A673 (cell line): ENCODE measurements around the gene ARHGAP4. TPM values are rescaled to one million over a fixed set of nuclear protein-coding genes. Genes with fewer than 3 reads are reported as not detected.
A peak's percentile ranks its signal among the peaks of the same experiment; 100 is the strongest.

Experiments used
- BruUV-seq: library from RNA; stranded (reverse); fragments of 400-500 nt; replicated peaks from 2 replicates; lab custom pipeline; 2021; lab: Mats Ljungman, UMichigan
- CTCF ChIA-PET: fragments of 300-600 bp; sonication (Branson Sonifier 250); formaldehyde crosslinking; loops from one replicate; lab custom pipeline; 2022; ENCODE audit warnings: antibody characterized with exemption; lab: Charles Lee
- POLR2A ChIA-PET: fragments of 300-600 bp; sonication (Branson Sonifier 250); formaldehyde crosslinking; loops from one replicate; lab custom pipeline; 2022; ENCODE audit warnings: antibody characterized with exemption; ENCODE audit not compliant: low non-redundant PET; lab: Charles Lee
- DNase-seq: peaks from one replicate; pipeline ENCODE4 v3.0.0-alpha.2; 2015; ENCODE audit warnings: low spot score
- H3K27ac ChIP-seq: fragments of 200-600 bp; sonication (generic); 2 replicates; pipeline ENCODE4 v1.5.1; 2016; ENCODE audit warnings: mixed run types, low read depth, mild to moderate bottlenecking, mixed read lengths, antibody characterized with exemption, low read length; ENCODE audit not compliant: poor library complexity, severe bottlenecking
- H3K27me3 ChIP-seq: fragments of 200-600 bp; sonication (generic); replicated peaks from 2 replicates; pipeline ENCODE4 v1.6.1; 2017; ENCODE audit warnings: mixed run types, low read depth, mild to moderate bottlenecking, mixed read lengths, antibody characterized with exemption, low read length; ENCODE audit not compliant: insufficient read depth, poor library complexity
- H3K36me3 ChIP-seq: fragments of 200-600 bp; sonication (generic); 2 replicates; pipeline ENCODE4 v1.6.1; 2016; ENCODE audit warnings: mixed run types, mild to moderate bottlenecking, mixed read lengths, antibody characterized with exemption, low read length; ENCODE audit not compliant: insufficient read depth, poor library complexity, severe bottlenecking
- H3K4me1 ChIP-seq: fragments of 200-600 bp; sonication (generic); 2 replicates; pipeline ENCODE4 v1.6.1; 2017; ENCODE audit warnings: mixed run types, mild to moderate bottlenecking, mixed read lengths, antibody characterized with exemption, low read length; ENCODE audit not compliant: insufficient read depth, poor library complexity, severe bottlenecking
- H3K4me3 ChIP-seq: fragments of 200-600 bp; sonication (generic); 2 replicates; pipeline ENCODE4 v1.5.1; 2016; ENCODE audit warnings: low read depth, mixed run types, mild to moderate bottlenecking, mixed read lengths, low read length; ENCODE audit not compliant: poor library complexity, severe bottlenecking
- H3K9me3 ChIP-seq: fragments of 200-600 bp; sonication (generic); 2 replicates; pipeline ENCODE4 v1.6.1; 2016; ENCODE audit warnings: mixed run types, low read depth, mild to moderate bottlenecking, mixed read lengths, antibody characterized with exemption, low read length; ENCODE audit not compliant: poor library complexity, severe bottlenecking
- EZH2 ChIP-seq: fragments of 200-600 bp; sonication (generic); IDR thresholded peaks from 2 replicates; pipeline ENCODE4 v1.6.1; 2017; ENCODE audit warnings: borderline replicate concordance, low read depth, mild to moderate bottlenecking, mixed read lengths, antibody characterized with exemption, low read length; ENCODE audit not compliant: poor library complexity, severe bottlenecking
- intact Hi-C: fragments of 100-400 bp; cut with micrococcal nuclease; formaldehyde crosslinking; loops from one replicate; pipeline ENCODE4 v1.10.0; 2022; ENCODE audit not compliant: unreplicated experiment
- total RNA-seq: library from RNA; stranded (reverse); gene quantifications from 2 replicates; pipeline ENCODE4 v1.2.3, GENCODE V29; 2021
- TF ChIP-seq, protein P1 (sequence below): fragments of 300-800, 200-600 bp; sonication (generic); conservative IDR thresholded peaks from 2 replicates; pipeline ENCODE4 v1.5.1; 2017; ENCODE audit warnings: low read depth, mild to moderate bottlenecking, antibody characterized with exemption, low read length, moderate library complexity, mixed read lengths

The ARHGAP4 gene
- total RNA-seq, 1 experiment from 2014 or later, result 43.0 TPM

DNA sequence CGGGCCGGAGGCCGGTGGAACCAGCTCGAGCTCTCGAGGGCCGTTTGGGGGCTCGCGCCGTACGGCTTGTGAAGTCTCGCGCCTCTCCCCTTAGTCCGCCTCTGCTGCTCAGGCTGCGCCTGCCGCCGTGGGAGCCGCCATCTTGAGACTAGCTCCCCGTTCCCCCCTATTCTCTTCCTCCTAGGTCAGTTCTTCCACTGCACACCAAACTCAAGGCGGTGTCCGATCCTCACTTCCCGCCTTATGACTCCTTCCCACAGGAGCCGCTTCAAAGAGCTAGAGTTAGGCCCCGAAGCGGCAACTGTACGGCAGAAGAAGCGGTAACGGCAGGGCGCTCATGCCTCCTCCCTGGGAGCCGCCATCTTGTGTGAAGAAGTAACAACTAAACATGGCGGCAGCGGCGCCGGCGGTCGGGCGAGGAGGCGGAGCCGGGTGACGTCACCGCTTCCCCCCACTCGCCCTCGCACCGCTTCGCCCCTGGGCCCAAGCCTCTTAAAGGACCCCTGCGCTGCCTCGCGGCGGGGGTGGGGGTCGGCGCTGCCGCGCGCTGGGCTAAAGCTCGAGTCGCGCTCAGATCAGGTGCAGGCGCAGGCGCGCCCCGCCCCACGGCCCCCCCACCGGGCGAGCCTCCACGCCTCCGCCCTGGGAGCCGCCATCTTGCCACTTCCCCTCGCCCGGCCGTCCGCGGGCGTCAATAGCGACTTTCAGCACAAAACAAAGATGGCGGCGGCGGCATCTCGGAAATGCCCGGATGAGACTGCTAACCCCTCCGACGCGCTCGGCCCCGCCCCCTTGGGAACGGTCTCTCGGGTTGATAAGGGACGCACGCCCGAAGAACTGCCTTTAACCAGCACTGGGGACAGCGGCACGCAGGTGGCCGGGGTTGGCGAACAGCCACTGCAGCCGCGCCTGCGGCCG lies 45.6 kb upstream of the ARHGAP4 start, which contains the start of gene HCFC1:
TSS of gene HCFC1 (minus strand) at position 369 of the 918 bp plus-strand sequence. CDS start 978 bp downstream, outside the sequence.
- H3K27ac ChIP-seq, result peak within 1 kb of the TSS; percentile 99
- TF ChIP-seq, protein P1, sequence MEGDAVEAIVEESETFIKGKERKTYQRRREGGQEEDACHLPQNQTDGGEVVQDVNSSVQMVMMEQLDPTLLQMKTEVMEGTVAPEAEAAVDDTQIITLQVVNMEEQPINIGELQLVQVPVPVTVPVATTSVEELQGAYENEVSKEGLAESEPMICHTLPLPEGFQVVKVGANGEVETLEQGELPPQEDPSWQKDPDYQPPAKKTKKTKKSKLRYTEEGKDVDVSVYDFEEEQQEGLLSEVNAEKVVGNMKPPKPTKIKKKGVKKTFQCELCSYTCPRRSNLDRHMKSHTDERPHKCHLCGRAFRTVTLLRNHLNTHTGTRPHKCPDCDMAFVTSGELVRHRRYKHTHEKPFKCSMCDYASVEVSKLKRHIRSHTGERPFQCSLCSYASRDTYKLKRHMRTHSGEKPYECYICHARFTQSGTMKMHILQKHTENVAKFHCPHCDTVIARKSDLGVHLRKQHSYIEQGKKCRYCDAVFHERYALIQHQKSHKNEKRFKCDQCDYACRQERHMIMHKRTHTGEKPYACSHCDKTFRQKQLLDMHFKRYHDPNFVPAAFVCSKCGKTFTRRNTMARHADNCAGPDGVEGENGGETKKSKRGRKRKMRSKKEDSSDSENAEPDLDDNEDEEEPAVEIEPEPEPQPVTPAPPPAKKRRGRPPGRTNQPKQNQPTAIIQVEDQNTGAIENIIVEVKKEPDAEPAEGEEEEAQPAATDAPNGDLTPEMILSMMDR, result no peak
- TF ChIP-seq EZH2, result no peak
- DNase-seq, result peak; percentile 97
- BruUV-seq, result TSS peak; percentile 28
- intact Hi-C loops, result loop anchor here (1.0 to 10.0 kb wide), 2 partner anchors 43 to 423 kb away; partner anchors contain the start of gene RPL10
- H3K27me3 ChIP-seq, result no peaks in the 10 kb centered on the region
- no peaks in the 10 kb centered on the region for H3K9me3 ChIP-seq
- ChIA-PET POLR2A (interaction anchor here (0.6 kb wide), 1 partner anchor 304 kb away, joined by 3 read pairs; no protein-coding TSS in a partner anchor), CTCF (interaction anchor here (1.4 kb wide), 1 partner anchor 42 kb away, joined by 3 read pairs; no protein-coding TSS in a partner anchor)
- no peaks in the 10 kb centered on the region for H3K36me3 ChIP-seq
- peak within 1 kb of the TSS; percentile 86 for H3K4me3 ChIP-seq
- peaks cover 22% of the 10 kb centered on the region for H3K4me1 ChIP-seq

DNA sequence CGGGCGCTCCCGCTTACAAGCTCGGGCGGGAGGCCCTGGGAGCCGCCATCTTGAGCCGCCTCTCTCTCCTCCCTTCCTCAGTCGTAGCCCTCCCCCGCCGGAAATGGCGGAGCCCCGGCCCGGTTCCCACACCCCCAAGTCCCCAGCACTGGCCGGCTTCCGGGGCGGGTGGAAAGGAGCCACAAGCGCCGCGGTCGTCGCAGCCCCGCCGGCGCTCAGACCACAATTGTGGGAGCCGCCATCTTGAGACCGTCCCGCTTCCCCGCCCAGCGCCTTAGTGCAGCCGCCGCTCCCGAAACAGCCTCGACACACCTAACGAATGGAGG lies 45.0 kb upstream of the ARHGAP4 start:
- no peaks in the 10 kb centered on the region for H3K36me3 ChIP-seq
- no peaks in the 10 kb centered on the region for H3K27me3 ChIP-seq
- peak overlapping the region; percentile 86 for H3K4me3 ChIP-seq
- H3K27ac ChIP-seq, result peak overlapping the region; percentile 99
- POLR2A ChIA-PET, result no interaction called here
- peak; percentile 95 for DNase-seq
- intact Hi-C loops, result loop anchor here (1.0 to 10.0 kb wide), 2 partner anchors 43 to 424 kb away; partner anchors contain the start of gene RPL10
- TF ChIP-seq, protein P1, result no peak
- TF ChIP-seq EZH2, result no peak
- peaks cover 26% of the 10 kb centered on the region for H3K4me1 ChIP-seq
- CTCF ChIA-PET, result interaction anchor here (1.4 kb wide), 1 partner anchor 43 kb away, joined by 3 read pairs; no protein-coding TSS in a partner anchor
- no TSS peak for BruUV-seq
- H3K9me3 ChIP-seq, result no peaks in the 10 kb centered on the region

DNA sequence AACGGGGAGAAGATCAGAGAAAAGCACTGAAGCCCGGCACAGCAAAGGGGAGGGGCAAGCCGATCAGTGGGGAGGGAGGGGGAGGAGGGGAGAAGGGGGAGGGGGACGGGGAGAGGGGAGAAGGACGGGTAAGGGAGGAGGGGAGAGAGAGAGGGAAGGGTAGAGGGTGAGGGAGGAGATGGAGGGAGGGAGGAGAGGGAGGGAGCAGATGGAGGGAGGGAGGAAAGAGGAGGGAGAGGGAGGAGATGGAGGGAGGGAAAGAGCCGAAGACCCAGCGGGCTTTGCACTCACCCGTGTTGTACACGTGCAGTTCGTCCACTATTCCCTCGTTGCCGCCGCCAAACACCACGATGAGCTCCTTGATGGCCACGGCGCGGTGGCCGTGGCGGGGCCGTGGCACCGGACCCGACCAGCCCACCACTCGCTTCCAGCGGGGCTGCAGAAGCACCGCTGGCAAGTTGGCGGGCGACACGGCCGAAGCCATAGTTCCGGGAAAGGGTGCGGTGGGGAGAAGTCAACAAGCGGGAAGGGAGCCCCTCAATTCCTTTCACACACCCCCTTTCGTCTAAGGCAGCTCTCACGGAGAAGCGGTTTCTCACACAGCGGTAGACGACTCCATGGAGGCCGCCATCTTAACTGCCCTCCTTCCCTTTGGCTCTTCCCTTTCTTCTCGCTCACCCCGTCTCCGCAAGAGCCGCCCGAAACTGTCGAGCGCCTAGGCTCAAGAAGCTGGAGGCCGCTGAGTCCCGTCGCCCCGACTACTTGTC lies 44.5 kb upstream of the ARHGAP4 start:
- no peaks in the 10 kb centered on the region for H3K9me3 ChIP-seq
- TF ChIP-seq EZH2, result no peak
- TF ChIP-seq, protein P1, result no peak
- DNase-seq, result peak; percentile 86
- H3K36me3 ChIP-seq, result no peaks in the 10 kb centered on the region
- H3K4me3 ChIP-seq, result peak overlapping the region; percentile 86
- no peaks in the 10 kb centered on the region for H3K27me3 ChIP-seq
- ChIA-PET CTCF (interaction anchor here (1.4 kb wide), 1 partner anchor 43 kb away, joined by 3 read pairs; no protein-coding TSS in a partner anchor), POLR2A (interaction anchor here (0.8 kb wide), 1 partner anchor 400 kb away, joined by 11 read pairs; no protein-coding TSS in a partner anchor)
- H3K4me1 ChIP-seq, result peaks cover 26% of the 10 kb centered on the region
- H3K27ac ChIP-seq, result peak overlapping the region; percentile 99
- BruUV-seq, result TSS peak; percentile 49
- intact Hi-C loops, result loop anchor here (1.0 to 10.0 kb wide), 2 partner anchors 42 to 424 kb away; partner anchors contain the start of gene RPL10
